Inflammatory macrophage treated with lipopolysaccharide for 1 hour (primary cell): ENCODE measurements around the gene ATP10B.

Experiments used
- DNase-seq, 2 donors: peaks; one replicate each; pipeline ENCODE4 v3.0.0-alpha.2; 2020 to 2022

ATP10B gene

DNA sequence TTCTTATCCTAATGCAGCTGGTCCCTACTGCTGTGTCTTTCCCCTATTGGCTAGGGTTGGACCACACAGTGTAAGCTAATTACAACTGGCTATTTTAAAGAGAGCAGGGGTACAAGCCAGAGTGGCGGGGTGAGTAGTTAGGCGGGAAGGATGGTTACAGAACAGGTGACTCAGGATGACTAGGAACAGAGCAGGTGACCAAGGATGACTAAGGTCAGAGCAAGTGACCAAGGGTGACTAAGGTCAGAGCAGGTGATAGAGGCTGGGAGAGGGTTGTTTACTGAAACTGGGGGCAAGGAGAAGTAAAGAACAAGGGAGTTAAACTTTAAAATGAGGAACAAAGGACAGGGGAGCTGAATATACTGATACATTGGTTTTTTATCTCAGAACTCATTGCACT lies 304.9 kb downstream of the ATP10B start:
- no peak for DNase-seq

DNA sequence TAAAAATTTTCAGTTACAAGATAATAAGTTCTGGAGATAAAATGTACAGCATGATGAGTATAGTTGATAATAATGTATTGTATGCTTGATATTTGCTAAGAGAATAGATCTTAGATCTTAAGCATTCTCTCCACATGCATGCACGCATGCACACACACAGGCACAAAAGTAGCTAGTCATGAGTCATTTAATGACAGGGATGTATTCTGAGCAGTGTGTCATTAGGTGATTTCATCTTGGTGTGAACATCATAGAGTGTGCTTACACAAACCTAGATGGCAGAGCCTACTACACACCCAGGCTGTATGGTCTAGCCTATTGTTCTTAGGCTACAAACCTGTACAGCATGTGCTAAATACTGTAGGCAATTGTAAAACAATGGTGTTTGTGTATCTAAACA lies 306.2 kb downstream of the ATP10B start:
- DNase-seq: no peak

DNA sequence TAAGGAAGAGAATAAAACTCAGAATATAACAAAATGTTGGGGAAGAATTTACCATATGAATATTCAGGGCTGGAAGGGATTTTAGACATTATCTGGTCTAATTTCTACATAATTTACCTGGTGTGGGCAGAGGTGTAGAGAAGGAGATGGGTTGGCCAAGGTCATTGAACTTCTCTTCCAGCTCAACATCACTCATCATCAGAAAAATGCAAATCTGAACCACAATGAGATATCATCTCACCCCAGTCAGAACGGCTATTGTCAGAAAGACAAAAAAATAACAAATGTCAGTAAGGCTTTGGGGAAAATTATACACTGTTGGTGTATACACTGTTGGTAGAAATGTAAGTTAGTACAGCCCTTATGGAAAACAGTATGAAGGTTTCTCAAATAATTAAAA lies 308.6 kb downstream of the ATP10B start:
- no peak for DNase-seq

DNA sequence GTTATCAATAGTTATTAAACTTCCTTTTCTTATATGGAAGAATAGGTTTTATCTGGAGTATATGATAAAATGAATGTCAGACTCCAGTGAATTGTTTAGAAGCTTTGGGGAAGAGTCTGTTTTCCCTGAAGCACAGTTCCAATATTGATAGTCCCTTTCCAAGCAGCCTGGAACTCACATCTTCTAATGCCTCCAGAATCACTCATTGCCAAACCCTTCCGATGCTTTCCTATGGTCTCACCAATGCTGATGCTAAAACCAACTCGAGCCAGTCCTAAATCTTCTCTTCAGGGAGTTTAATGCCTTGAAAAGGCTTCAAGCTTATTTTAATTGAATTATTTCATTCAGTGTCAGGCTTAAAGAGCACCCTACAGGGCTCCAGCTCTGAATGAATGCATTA lies 309.2 kb downstream of the ATP10B start:
- no peak for DNase-seq

DNA sequence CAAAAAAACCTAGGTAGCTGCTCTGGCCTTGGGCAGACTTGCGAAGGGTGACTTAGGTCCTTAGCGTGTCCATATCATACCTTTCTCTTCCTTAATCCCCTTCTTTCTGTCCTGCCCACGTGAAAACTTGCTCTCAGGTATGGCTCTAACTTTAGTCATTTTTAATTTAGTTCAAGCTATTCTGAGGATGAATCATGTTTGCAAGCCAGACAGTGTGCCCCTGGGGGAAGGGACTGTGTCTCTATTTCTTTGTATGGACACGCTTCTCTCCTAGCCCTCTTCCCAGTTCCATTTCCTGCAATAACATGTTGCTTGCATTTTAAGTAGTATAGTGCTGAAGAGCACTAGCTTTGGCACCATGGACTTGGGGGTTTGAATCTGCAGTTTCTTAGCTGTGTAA lies 309.7 kb downstream of the ATP10B start:
- DNase-seq: no peak

DNA sequence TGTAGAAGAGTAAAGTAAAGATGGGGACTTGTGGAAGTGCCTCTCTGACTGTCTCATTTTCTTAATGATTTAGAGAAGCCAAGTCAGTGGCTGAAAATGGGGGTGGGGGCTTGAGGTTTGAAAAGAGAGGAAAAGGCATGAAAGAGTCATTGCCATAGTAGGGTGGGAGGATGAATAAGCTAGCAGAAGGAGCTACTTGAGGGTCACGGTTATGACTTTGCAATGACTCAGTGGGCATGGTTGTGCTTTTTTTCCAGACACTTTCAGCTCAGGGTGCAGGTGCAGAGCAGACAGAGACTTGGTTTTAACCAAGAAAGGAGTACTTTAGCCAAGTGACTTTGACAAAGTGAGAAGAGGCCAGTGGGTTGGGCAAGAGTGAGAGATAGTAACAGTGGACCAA lies 312.6 kb downstream of the ATP10B start:
- no peak for DNase-seq

DNA sequence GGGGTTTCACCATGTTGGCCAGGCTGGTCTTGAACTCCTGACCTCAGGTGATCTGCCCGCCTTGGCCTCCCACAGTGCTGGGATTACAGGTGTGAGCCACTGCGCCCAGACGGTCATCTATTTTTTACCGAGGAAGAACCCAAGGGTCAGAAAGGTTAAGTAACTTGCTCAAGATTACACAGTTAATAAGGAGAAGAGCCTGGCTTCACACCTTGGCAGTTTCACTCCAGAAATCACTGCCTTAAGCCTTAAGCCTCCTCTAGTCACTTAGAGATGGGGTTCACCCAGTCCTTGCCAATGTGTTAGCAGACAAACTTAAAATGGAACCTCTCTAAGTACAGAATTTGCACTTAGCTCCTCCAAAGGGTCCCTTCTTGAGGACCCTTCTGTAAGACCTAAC lies 314.1 kb downstream of the ATP10B start:
- no peak for DNase-seq

DNA sequence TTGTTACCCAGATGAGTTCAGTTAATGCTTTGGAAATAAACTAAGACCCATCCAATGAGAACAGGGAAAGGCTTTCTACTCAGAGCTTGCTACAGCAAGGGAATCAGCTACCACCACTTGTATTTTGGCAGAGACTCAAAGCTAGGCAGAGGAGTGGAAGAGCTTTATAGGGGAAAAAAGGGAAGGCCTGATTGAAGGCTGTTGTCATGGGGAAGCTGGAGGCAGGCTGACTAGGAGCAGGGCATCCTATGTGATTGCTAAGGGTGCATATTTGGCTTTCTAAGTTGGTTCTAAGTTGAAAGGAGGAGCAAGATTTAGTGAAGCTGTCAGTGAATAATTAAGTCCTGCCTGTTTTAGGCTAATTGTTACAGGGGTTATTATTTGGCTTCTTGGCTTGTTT lies 314.9 kb downstream of the ATP10B start:
- no peak for DNase-seq

DNA sequence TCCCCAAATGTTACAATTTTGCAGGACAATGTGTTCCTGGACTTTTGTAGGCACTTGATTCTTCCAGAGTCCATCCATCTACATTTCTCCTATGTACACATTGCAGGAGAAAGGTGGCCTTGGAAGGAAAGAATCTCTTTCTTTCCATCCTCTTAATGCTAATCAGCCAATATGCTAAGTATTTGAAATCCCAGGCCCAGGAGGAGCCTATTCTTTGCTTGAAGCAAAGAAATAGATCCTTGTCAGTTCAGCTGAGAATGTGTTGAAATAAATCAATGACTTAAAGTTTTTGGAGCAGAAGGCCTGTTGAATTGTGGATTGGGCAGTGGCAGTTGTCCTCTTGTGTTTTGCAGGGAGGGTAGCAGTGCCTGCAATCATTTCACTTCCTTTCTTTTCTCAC lies 317.1 kb downstream of the ATP10B start:
- no peak for DNase-seq

DNA sequence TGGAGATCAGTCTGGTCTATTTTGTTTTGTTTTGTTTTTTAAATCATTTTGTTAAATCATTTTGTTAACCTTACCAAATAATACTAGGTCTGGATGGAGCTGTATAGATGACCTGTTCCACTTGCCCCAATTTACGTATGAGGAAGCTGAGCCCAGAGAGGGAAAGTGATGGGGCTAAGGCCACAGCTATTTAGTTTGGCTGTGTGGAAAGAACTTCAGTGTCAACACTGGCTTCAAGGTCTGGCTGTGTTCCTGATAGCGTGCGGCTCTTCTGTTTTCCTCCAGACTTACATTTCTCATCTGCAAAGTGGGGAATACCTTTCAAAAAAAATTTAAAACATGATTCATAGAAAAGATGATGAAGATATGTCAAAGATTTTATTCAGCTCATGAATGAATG lies 317.9 kb downstream of the ATP10B start:
- DNase-seq: no peak

DNA sequence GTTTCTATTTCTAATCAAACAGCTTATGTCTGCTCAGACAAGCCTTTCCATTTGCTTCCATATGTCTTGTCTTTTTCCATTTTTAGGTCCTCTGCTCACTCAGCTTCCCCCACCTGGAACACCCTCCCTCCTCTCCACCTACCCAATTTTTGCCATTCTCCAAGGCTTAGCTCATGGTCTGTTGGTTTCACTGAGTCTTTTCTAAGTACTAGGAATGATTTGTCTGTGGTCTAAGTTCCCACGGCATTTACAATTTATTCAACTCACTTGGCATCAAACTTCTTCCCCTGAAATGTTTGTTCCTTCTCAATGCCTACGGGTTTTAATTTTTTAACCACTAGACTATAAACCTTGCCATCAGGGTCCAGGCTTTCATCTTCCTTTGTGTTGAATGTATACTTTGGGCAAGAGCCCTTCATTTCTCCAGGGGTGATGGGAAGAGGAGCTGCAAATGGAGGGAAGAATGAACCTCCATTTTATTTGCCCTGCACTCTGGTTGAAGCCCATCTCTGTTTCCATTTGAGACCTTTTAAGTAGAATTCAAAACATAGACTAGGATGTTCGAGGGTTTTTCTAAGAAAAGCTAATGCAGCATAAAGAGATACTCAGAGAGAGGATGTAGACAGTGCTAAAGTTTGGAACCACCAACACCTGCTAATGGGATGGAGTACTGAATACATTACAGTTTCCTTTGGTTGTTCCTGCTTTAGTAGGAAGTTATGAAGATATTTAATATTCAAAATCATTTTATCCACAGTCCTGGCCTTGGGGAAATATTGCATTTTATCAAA lies 326.3 kb downstream of the ATP10B start:
- no peak for DNase-seq

DNA sequence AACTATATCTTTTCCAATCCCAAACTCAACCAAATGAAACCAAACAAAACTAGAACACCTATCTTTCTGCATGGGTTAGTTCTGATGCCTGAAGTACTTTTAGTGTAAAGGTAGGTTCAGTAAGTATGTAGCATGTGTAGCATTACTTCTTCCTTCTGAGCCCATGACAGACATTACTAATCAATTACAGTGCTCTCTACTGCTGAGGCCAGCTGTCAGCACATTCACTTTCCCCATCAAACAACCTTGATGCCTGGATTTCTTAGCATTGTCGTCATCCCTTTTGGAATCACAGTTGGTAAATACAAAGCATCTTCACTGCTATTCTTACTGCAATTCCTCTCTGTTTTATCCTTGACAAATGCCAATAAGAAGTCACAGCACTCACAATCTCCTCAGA lies 327.2 kb downstream of the ATP10B start:
- DNase-seq: no peak

DNA sequence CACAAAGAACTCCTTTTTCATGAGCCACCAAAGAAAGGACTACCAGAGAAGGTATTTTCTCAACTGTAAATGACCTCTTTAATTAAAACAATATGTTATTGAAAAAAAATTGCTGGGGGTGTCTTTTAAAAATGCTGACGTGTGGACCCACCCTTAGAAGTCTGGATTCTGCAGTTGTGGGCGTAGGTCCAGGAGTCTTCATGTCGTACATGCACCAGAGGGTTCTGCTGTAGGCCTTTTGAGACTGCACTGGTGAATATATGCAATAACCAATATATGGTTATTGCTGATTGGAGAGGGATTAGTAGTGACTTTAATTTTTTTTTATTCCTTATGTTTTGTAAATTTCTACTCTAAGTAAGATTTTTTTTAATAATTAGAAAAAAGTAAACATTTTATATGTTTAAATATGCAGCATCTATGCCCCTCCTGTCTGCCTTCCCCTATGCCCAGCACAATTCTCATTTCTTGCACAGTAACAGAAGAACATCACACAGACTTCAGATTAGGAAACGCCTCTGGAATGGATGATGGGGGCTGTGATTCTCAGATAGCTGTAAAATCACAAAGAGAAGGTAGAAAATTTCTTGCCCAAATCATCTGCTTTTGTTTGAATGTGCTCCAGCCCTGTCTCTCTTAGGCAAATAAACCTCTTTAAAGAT lies 328.4 kb downstream of the ATP10B start:
- DNase-seq: no peak

DNA sequence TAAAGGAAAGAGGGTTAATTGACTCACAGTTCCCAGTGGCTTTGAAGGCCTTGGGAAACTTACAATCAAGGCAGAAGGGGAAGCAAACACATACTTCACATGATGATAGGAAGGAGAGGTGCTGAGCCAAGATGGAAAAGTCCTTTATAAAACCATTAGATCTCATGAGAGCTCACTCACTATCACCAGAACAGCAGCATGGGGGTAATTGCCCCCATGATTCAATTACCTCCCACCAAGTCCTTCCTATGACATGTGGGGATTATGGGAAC lies 330.7 kb downstream of the ATP10B start:
- DNase-seq: no peak

DNA sequence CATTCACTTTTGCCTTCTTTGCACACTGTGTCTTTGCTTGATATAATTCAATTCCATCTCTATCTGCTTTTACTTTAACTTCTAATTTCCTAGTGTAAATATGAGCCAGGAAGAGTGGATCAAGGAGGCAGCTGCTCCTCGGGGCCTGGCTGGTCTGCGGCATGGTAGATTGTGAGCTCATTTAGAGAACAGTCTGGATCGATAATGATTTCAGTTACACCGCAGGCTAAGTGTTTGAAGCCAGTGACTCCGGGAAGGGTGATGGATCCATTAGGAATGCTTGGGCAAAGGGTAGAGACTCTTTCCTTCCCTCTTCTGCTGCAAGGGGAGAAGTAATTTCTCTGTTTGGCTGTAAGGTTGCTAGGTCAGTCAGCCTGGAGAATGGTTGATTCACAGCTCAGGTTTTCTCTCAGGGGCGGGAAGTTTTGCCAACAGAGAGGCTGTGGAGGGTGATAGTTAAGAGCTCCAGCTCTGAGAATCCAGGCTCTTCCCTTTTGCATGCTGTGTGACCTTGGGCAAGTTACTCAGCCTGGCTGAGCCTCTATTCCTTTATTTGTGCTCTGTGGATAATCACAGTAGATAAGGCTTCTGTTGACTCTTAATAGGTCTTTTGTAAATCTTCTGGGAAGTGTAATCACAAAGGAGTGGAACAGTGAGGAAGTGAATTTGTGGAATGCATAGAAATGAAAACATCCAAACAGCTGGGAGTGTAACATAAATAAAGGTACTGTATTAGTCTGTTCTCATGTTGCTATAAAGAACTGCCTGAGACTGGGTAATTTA lies 331.2 kb downstream of the ATP10B start:
- no peak for DNase-seq

DNA sequence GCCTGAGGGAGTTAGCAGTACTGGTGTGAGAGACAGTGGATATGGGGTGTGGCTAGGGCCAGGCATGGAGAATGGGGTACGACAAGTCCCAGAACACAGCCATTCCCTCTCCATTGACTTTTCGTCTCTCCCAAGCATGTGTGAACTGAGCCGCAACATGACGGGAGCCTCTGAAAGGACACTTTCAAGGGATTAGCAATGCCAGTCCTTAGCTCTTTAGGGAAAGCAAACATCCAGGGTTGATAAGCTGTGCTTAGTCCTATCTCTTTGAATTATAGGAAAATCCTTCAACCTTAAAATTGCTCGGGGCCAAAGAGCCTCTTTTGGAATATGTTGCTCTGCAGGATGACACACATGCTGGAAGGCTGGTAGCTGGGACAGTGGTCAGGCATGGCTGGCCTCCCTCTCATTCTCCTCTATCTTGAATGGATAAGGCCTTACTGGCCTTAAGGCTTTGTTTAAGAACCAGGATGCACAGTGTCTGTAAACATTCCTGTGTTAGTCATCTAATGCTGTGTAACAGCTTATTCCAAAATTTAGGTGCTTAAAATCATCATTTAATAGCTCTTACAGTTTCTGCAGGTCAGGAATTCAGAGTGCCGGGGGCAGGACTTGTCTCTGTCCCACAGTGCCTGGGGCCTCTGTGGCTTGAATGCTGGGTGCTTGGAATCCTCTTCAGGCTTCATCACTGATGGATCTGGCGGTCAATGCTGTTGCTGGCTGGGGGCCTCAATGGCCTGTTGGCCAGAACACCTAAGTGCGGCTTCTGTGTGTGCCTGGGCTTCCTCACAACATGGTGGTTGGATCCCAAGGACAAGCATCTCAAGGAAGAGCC lies 335.1 kb downstream of the ATP10B start:
- no peak for DNase-seq

DNA sequence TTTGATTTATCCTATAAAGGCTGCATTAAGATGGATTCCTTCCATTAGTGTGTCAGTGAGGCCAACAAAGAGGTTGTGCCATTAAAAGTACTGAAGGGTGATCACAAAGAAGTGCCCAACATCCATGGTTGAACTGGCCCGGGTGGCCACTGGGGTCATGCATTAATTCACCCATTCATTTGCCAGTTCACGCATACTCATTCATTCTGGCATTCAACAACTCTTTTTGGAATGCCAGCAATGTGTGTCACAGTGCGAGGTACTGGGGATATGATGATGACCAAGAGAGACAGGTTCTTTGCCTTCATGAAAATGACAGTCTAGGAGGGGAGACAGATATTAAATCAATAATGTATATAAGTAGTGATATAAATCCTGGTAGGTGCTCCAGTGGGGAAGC lies 337.1 kb downstream of the ATP10B start:
- DNase-seq: no peak

DNA sequence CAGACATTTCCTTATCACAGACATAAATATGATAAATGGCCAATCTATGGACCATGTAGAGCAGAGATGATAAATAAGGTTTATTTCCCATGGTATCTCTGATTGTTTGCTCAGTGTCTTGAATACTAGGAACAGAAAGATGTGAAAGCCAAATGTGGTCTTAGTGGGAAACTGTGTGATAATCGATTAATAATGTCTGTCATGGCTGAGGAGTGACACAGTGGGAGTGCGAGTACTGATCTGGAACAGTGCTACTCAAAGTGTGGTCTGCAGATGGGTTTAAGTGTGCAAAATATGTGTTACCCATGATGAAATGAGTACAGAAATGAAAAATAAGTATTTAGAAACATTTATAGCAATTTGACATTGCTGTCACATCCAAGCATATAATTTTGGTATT lies 337.8 kb downstream of the ATP10B start:
- DNase-seq: no peak

DNA sequence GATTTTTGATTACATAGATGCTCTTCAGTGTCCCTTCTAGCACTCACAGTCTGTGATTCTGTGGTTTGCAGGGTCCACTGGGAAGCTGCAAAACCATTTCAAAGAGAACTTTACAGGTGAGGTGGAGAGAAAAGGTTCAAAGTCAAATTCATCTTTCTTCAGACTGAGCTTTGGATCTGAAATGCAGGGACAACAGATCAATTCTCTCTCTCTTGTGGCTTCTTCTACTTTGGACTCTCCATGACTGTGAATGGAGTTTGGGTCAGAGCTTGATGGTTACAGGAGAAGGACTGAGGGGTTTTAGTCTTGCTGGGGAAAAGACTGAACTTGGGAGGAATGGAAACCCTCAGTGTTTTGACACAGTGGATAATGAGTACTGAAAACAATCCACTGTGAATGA lies 338.5 kb downstream of the ATP10B start:
- DNase-seq: no peak
